ENCODE measurements around the gene CTXND2.

DNA sequence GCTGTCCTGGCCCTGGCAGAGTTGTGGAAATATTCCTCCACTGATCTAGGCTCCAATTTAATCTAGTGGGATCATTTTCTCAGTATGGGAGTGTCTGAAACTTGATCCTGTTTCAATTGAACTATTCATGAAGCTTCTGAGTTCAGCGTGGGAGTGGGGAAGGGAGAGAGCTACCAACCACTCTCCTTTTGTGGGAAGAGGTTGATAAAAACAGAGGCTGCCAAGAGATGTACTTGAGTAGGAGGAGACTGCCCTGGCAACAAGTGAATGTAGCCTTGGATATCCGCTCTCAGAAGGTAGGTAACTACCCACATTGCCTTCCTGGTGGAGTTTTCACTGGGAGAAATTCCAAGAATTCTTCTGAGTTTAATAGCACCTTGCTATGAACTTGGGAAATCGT is at the start of gene CTXND2:
- no peak for TF ChIP-seq MAFK (conservative IDR thresholded peaks at IDR 0.05 in 1 of 2, IDR thresholded peaks at IDR 0.05 in 1 of 2; ENCODE audit: low read length in 2 of 2)
- no peak for TF ChIP-seq TCF7L2 (IDR thresholded peaks at IDR 0.05; ENCODE audit: low read depth, low read length)
